SK-N-SH (cell line): ENCODE measurements around the gene CEP55. TPM values are rescaled to one million over a fixed set of nuclear protein-coding genes. Genes with fewer than 3 reads are reported as not detected.

ENCODE experiments used
- CTCF ChIA-PET: fragments of 300-600, 350-600 bp; formaldehyde crosslinking; extraction: SDS; loops from one replicate; lab custom pipeline; 2021; lab: Yijun Ruan, JAX
- POLR2A ChIA-PET: fragments of 350-600 bp; sonication (Branson Sonifier 250); formaldehyde crosslinking; extraction: SDS; loops from one replicate; lab custom pipeline; 2020; ENCODE audit warnings: antibody characterized with exemption, inconsistent platforms; lab: Yijun Ruan, JAX
- DNase-seq: peaks from one replicate; pipeline ENCODE4 v3.0.0; 2012
- H2AFZ ChIP-seq: fragments of 200-600 bp; sonication (generic); 2 replicates; pipeline ENCODE4 v1.8.1; 2016; ENCODE audit warnings: antibody characterized with exemption, mild to moderate bottlenecking, low read depth
- H3F3A ChIP-seq: fragments of 200-600 bp; sonication (generic); replicated peaks from 2 replicates; pipeline ENCODE3; 2016; ENCODE audit warnings: antibody characterized with exemption, mild to moderate bottlenecking; ENCODE audit not compliant: insufficient read depth
- H3K27ac ChIP-seq, 2 experiments: fragments of 200-500 bp in 1 of 2; fragments of 200-600 bp in 1 of 2; sonication (Bioruptor generic) in 1 of 2; sonication (generic), shearing (Covaris generic) in 1 of 2; 2 replicates each; pipeline versions ENCODE4 v1.5.1 to v1.6.1; 2014 to 2016; ENCODE audit warnings: low read depth in 2 of 2, inconsistent platforms in 1 of 2, low read length in 1 of 2, mild to moderate bottlenecking in 1 of 2, mixed read lengths in 1 of 2
- H3K27me3 ChIP-seq: fragments of 200-600 bp; sonication (generic), shearing (Covaris generic); 2 replicates; pipeline ENCODE4 v1.6.1; 2016; ENCODE audit warnings: mixed run types; ENCODE audit not compliant: insufficient read depth
- H3K36me3 ChIP-seq, 2 experiments: fragments of 200-500 bp in 1 of 2; fragments of 200-600 bp in 1 of 2; sonication (Bioruptor generic) in 1 of 2; sonication (generic) in 1 of 2; replicated peaks in 1 of 2; 2 replicates each; pipeline versions ENCODE3 to v1.5.1; 2014 to 2016; ENCODE audit warnings: low read length in 1 of 2, mild to moderate bottlenecking in 1 of 2; ENCODE audit not compliant: insufficient read depth in 2 of 2, control insufficient read depth in 1 of 2
- H3K4me1 ChIP-seq, 2 experiments: fragments of 200-500 bp in 1 of 2; fragments of 200-600 bp in 1 of 2; sonication (Bioruptor generic) in 1 of 2; sonication (generic), shearing (Covaris generic) in 1 of 2; 2 replicates each; pipeline versions ENCODE4 v1.5.1 to v1.6.1; 2014 to 2016; ENCODE audit warnings: low read depth in 1 of 2, low read length in 1 of 2, mixed run types in 1 of 2; ENCODE audit not compliant: insufficient read depth in 2 of 2, control insufficient read depth in 1 of 2
- H3K4me2 ChIP-seq: fragments of 200-600 bp; sonication (generic), shearing (Covaris generic); 2 replicates; pipeline ENCODE4 v1.6.1; 2017; ENCODE audit warnings: mixed run types
- H3K4me3 ChIP-seq, 2 experiments: fragments of 200-500 bp in 1 of 2; fragments of 200-600 bp in 1 of 2; sonication (Bioruptor generic) in 1 of 2; sonication (generic), shearing (Covaris generic) in 1 of 2; 2 replicates each; pipeline versions ENCODE4 v1.5.1 to v1.8.1; 2014 to 2016; ENCODE audit warnings: low read depth in 2 of 2, inconsistent platforms in 1 of 2, low read length in 1 of 2, mild to moderate bottlenecking in 1 of 2, mixed read lengths in 1 of 2, moderate library complexity in 1 of 2
- H3K79me2 ChIP-seq: fragments of 200-600 bp; sonication (generic); 2 replicates; pipeline ENCODE4 v1.8.1; 2017; ENCODE audit warnings: mild to moderate bottlenecking; ENCODE audit not compliant: insufficient read depth
- H3K9ac ChIP-seq: fragments of 200-600 bp; sonication (generic); 2 replicates; pipeline ENCODE4 v1.6.1; 2017; ENCODE audit warnings: mixed run types
- H3K9me2 ChIP-seq: fragments of 200-600 bp; sonication (generic); 2 replicates; pipeline ENCODE4 v1.6.1; 2017; ENCODE audit warnings: mixed run types
- H3K9me3 ChIP-seq: fragments of 200-600 bp; sonication (generic); 2 replicates; pipeline ENCODE4 v1.6.1; 2017; ENCODE audit warnings: mixed run types, mild to moderate bottlenecking, moderate library complexity
- H4K20me1 ChIP-seq: fragments of 200-600 bp; sonication (generic); 2 replicates; pipeline ENCODE4 v1.6.1; 2017; ENCODE audit warnings: mild to moderate bottlenecking, mixed run types; ENCODE audit not compliant: insufficient read depth
- CHD2 ChIP-seq: fragments of 150-350 bp; IDR thresholded peaks from 2 replicates; pipeline ENCODE4 v1.6.1; 2018; ENCODE audit warnings: low read length; ENCODE audit not compliant: partially characterized antibody
- ELF1 ChIP-seq: IDR thresholded peaks from 2 replicates; pipeline ENCODE4 v1.4.0; 2012
- EP300 ChIP-seq, 2 experiments: IDR thresholded peaks; 2 replicates each; pipeline versions ENCODE4 v1.4.0 to v1.6.1; 2012; ENCODE audit warnings: borderline replicate concordance in 1 of 2, low read depth in 1 of 2, low read length in 1 of 2
- FOSL2 ChIP-seq: IDR thresholded peaks from 2 replicates; pipeline ENCODE4 v1.4.0; 2012; ENCODE audit warnings: low read depth, mild to moderate bottlenecking, moderate library complexity, borderline replicate concordance
- FOXJ3 ChIP-seq: sonication (generic); formaldehyde crosslinking; IDR thresholded peaks from 2 replicates; pipeline ENCODE4 v1.5.1; 2020; ENCODE audit warnings: mild to moderate bottlenecking, missing genetic modification reagents
- JUND ChIP-seq: IDR thresholded peaks from 2 replicates; pipeline ENCODE4 v1.4.0; 2012
- MEF2A ChIP-seq: IDR thresholded peaks from 2 replicates; pipeline ENCODE4 v1.4.0; 2012; ENCODE audit warnings: low read depth, borderline replicate concordance
- NFIC ChIP-seq: IDR thresholded peaks from 2 replicates; pipeline ENCODE4 v1.4.0; 2012; ENCODE audit warnings: borderline replicate concordance
- RAD21 ChIP-seq: IDR thresholded peaks from 2 replicates; pipeline ENCODE4 v1.6.1; 2012; ENCODE audit warnings: mild to moderate bottlenecking, low read length
- RCOR1 ChIP-seq: fragments of 150-350 bp; IDR thresholded peaks from 2 replicates; pipeline ENCODE4 v1.6.1; 2017; ENCODE audit warnings: antibody characterized with exemption, low read length
- RFX5 ChIP-seq: IDR thresholded peaks from 2 replicates; pipeline ENCODE4 v1.6.1; 2012; ENCODE audit warnings: mild to moderate bottlenecking, improper control_type of control experiment, low read length
- RXRA ChIP-seq: IDR thresholded peaks from 2 replicates; pipeline ENCODE4 v1.4.0; 2012; ENCODE audit warnings: low read depth, mild to moderate bottlenecking, borderline replicate concordance
- SMC3 ChIP-seq: IDR thresholded peaks from 2 replicates; pipeline ENCODE4 v1.6.1; 2012; ENCODE audit warnings: low read depth, low read length, improper control_type of control experiment
- TCF12 ChIP-seq: IDR thresholded peaks from 2 replicates; pipeline ENCODE4 v1.4.0; 2012
- TEAD4 ChIP-seq: IDR thresholded peaks from 2 replicates; pipeline ENCODE4 v1.4.0; 2012; ENCODE audit warnings: mild to moderate bottlenecking, borderline replicate concordance; ENCODE audit not compliant: insufficient read depth
- WGBS: methylation state at CpG from one replicate; pipeline ENCODE4 v1.1.6; 2017; ENCODE audit warnings: low lambda C conversion rate; 5-methylcytosine and 5-hydroxymethylcytosine counted together
- polyA plus RNA-seq, 3 experiments: library from polyadenylated mRNA; depleted of rRNA; stranded (reverse); fragments of >200 nt; gene quantifications; 2 replicates each; pipeline ENCODE4 v1.2.3, GENCODE V29; 2012
- TF ChIP-seq, protein P1 (sequence below): fragments of 150-350 bp; IDR thresholded peaks from 2 replicates; pipeline ENCODE4 v1.6.1; 2017; ENCODE audit warnings: antibody characterized with exemption, low read length, low read depth, borderline replicate concordance
- TF ChIP-seq, protein P2 (sequence below): IDR thresholded peaks from 2 replicates; pipeline ENCODE4; 2012
- TF ChIP-seq, protein P3 (sequence below): IDR thresholded peaks from 2 replicates; pipeline ENCODE4 v1.4.0; 2012; ENCODE audit warnings: low read depth

The CEP55 gene
- polyA plus RNA-seq, 1 of the 3 experiments (the other 2 are of a cell fraction), result 9.8 TPM

DNA sequence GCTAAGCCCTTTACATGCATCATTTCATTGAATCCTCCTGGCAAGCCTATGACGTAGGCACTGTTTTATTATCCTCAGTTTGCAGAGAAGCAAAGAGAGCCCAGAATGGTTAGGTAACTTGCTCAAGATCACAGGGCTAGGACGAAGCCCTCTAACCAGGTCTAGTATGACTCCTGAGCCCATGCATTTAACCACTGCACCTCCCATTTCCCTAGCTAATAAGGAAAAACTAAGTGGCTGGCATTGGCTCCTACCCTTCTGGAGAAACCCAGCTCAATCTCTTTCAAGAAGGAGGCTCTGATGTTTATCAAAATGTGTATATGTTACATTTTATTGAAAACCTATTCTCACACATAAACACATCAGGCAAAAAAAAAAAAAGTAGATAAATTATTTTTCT, 34.0 kb upstream of the CEP55 start:
- TF ChIP-seq RAD21, result no peak
- no peak for TF ChIP-seq SMC3
- TF ChIP-seq, protein P1, sequence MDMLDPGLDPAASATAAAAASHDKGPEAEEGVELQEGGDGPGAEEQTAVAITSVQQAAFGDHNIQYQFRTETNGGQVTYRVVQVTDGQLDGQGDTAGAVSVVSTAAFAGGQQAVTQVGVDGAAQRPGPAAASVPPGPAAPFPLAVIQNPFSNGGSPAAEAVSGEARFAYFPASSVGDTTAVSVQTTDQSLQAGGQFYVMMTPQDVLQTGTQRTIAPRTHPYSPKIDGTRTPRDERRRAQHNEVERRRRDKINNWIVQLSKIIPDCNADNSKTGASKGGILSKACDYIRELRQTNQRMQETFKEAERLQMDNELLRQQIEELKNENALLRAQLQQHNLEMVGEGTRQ, result no peak
- TF ChIP-seq EP300 (IDR thresholded peaks at IDR 0.05; ENCODE audit: borderline replicate concordance in 1 of 2, low read depth in 1 of 2, low read length in 1 of 2), result no peak
- TF ChIP-seq FOXJ3 (CRISPR knock-in tag), result no peak
- TF ChIP-seq ELF1, result no peak
- TF ChIP-seq NFIC, result no peak
- Histone ChIP-seq H3K4me3 (no peak overlapping the region), H3F3A (peaks cover 73% of the 10 kb centered on the region), H3K36me3 (peaks cover 0 to 9% of the 10 kb centered on the region in 2 experiments), H3K27me3 (no peaks in the 10 kb centered on the region), H3K27ac (peak overlapping the region; percentile 67 to 99; a peak in 3 of 4 replicates), H3K79me2 (peaks cover 84% of the 10 kb centered on the region), H2AFZ (no peak overlapping the region), H3K4me1 (peaks cover 14 to 63% of the 10 kb centered on the region in 2 experiments; a peak in 3 of 4 replicates), H3K9me3 (no peaks in the 10 kb centered on the region), H3K4me2 (peak overlapping the region; percentile 37; the same call in 1 of the 2 replicates), H3K9me2 (no peaks in the 10 kb centered on the region), H3K9ac (peak overlapping the region; percentile 66; the same call in 1 of the 2 replicates), H4K20me1 (no peaks in the 10 kb centered on the region)
- whole genome bisulfite sequencing, result 31% methylated on average over 2 of the region's 2 CpGs
- ChIA-PET CTCF (interaction anchor here (2.0 to 2.8 kb wide), 2 partner anchors 20 to 86 kb away, joined by 11 to 15 read pairs; partner anchors contain the start of gene MYOF), POLR2A (no interaction called here)
- DNase-seq, result no peak

DNA sequence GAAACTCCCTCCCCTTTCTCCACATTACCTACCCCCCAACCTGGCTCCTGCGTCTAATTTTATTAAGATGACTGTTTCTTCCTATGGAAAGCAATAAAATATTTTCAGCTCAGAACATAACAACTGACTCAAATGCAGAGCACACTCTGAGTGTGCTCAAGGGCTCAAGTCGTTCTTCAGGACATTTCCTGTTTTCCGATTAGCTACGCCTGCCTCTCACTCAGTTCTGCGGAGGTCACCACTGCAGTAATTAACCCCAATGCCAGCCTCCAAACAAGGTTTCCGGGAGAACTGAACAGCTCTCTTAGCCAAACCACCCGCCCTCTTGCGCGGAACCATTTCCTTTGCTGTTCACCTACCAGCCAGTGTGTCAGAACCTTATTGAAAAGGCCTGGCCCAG, 33.5 kb upstream of the CEP55 start:
- Histone ChIP-seq H4K20me1 (no peaks in the 10 kb centered on the region), H3K9me2 (no peaks in the 10 kb centered on the region), H3K4me1 (peaks cover 14 to 59% of the 10 kb centered on the region in 2 experiments; a peak in 3 of 4 replicates), H3K4me3 (no peak overlapping the region), H3K9ac (peak overlapping the region; percentile 66), H3F3A (peaks cover 73% of the 10 kb centered on the region), H3K27me3 (no peaks in the 10 kb centered on the region), H3K36me3 (peaks cover 0 to 11% of the 10 kb centered on the region in 2 experiments), H3K27ac (peak overlapping the region; percentile 67 to 99; a peak in 3 of 4 replicates)
- ChIA-PET CTCF (interaction anchor here (1.1 to 2.8 kb wide), 3 partner anchors 19 to 87 kb away, joined by 3 to 15 read pairs (median 11); partner anchors contain the start of gene MYOF), POLR2A (no interaction called here)
- peak; percentile 38; the same call in 1 of the 2 replicates for TF ChIP-seq RXRA
- TF ChIP-seq, protein P2, sequence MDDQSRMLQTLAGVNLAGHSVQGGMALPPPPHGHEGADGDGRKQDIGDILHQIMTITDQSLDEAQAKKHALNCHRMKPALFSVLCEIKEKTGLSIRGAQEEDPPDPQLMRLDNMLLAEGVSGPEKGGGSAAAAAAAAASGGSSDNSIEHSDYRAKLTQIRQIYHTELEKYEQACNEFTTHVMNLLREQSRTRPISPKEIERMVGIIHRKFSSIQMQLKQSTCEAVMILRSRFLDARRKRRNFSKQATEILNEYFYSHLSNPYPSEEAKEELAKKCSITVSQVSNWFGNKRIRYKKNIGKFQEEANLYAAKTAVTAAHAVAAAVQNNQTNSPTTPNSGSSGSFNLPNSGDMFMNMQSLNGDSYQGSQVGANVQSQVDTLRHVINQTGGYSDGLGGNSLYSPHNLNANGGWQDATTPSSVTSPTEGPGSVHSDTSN, result peak; percentile 80
- TF ChIP-seq RFX5, result no peak
- TF ChIP-seq TEAD4, result peak; percentile 18; the same call in 1 of the 2 replicates
- peak; percentile 55 for TF ChIP-seq JUND
- TF ChIP-seq MEF2A, result no peak
- TF ChIP-seq CHD2, result no peak
- TF ChIP-seq NFIC, result peak; percentile 41; the same call in 1 of the 2 replicates
- TF ChIP-seq, protein P3, sequence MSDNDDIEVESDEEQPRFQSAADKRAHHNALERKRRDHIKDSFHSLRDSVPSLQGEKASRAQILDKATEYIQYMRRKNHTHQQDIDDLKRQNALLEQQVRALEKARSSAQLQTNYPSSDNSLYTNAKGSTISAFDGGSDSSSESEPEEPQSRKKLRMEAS, result peak; percentile 16; the same call in 1 of the 2 replicates
- peak; percentile 46 for TF ChIP-seq TCF12
- TF ChIP-seq FOSL2, result peak; percentile 16; the same call in 1 of the 2 replicates
- no peak for TF ChIP-seq RCOR1
- TF ChIP-seq, all 33 proteins: peak for 8
- 26% methylated on average over 9 of the region's 9 CpGs for WGBS
- H3K4me2 ChIP-seq, result peak overlapping the region; percentile 37; the same call in 1 of the 2 replicates
- H3K79me2 ChIP-seq, result peaks cover 84% of the 10 kb centered on the region
- no peaks in the 10 kb centered on the region for H3K9me3 ChIP-seq
- no peak overlapping the region for H2AFZ ChIP-seq
- no peak for DNase-seq
